Mammary epithelial cell (primary cell): ENCODE data around the gene YWHAE.

Source experiments
- CTCF ChIP-seq, 2 donors: IDR thresholded peaks in 1 of 2; conservative IDR thresholded peaks in 1 of 2; 2 replicates each; pipeline ENCODE4 v1.5.1; 2011 to 2012; ENCODE audit warnings: inconsistent platforms in 2 of 2, low read length in 2 of 2, mild to moderate bottlenecking in 2 of 2, control low read depth in 1 of 2, low read depth in 1 of 2; ENCODE audit not compliant: insufficient read depth in 1 of 2; ENCODE audit errors: extremely low read depth in 1 of 2
- EZH2 ChIP-seq: IDR thresholded peaks from 2 replicates; pipeline ENCODE4 v1.6.1; 2012; ENCODE audit warnings: low read length, inconsistent platforms, borderline replicate concordance

- TF ChIP-seq CTCF (conservative IDR thresholded peaks at IDR 0.05 in 1 of 2, IDR thresholded peaks at IDR 0.05 in 1 of 2; ENCODE audit: extremely low read depth in 1 of 2, insufficient read depth in 1 of 2, low read depth in 1 of 2, low read length in 2 of 2): no peak
- no peak for TF ChIP-seq EZH2
Measured at GRCh38 chr17:1420163-1420562, 20.1 kb upstream of the YWHAE start.
